B cell (primary cell): ENCODE measurements around the gene SNF8. TPM values are rescaled to one million over a fixed set of nuclear protein-coding genes. Genes with fewer than 3 reads are reported as not detected.

Experiments used
- ATAC-seq: fragments of 200-7000 bp; cut with Tn5 transposase; one replicate; pipeline ENCODE4 v1.10.0; 2021; ENCODE audit warnings: low read depth, mild to moderate bottlenecking, moderate number of reproducible peaks, moderate library complexity
- CTCF ChIA-PET: fragments of 350-600 bp; sonication (Branson Sonifier 250); formaldehyde crosslinking; loops from one replicate; lab custom pipeline; 2021; ENCODE audit warnings: antibody characterized with exemption, inconsistent platforms; lab: Charles Lee
- POLR2A ChIA-PET: fragments of 350-600 bp; sonication (Branson Sonifier 250); formaldehyde crosslinking; loops from one replicate; lab custom pipeline; 2021; ENCODE audit warnings: antibody characterized with exemption; lab: Charles Lee
- DNase-seq: peaks from one replicate; pipeline ENCODE4 v3.0.0; 2013
- H2AFZ ChIP-seq: 2 replicates; pipeline ENCODE4 v1.6.1; 2012; ENCODE audit warnings: mild to moderate bottlenecking, low read depth, low read length; ENCODE audit not compliant: insufficient read depth, poor library complexity, severe bottlenecking
- H3K27ac ChIP-seq, 2 donors: 1 replicate in 1 of 2; 2 replicates in 1 of 2; pipeline ENCODE4 v1.5.1; 2012 to 2013; ENCODE audit warnings: low read length in 2 of 2, mild to moderate bottlenecking in 2 of 2, moderate library complexity in 1 of 2
- H3K27me3 ChIP-seq, 4 experiments: fragments of 200-600 bp in 1 of 4; sonication (generic) in 1 of 4; replicated peaks in 1 of 4; 1 replicate in 2 of 4; 2 replicates in 2 of 4; pipeline versions ENCODE4 v1.6.1 to v1.7.0; 2013 to 2016; ENCODE audit warnings: low read length in 3 of 4, mild to moderate bottlenecking in 2 of 4, mixed read lengths in 1 of 4, moderate library complexity in 1 of 4; ENCODE audit not compliant: insufficient read depth in 4 of 4, control insufficient read depth in 3 of 4; ENCODE audit errors: control extremely low read depth in 1 of 4
- H3K36me3 ChIP-seq, 2 experiments: replicated peaks in 1 of 2; 1 replicate in 1 of 2; 2 replicates in 1 of 2; pipeline versions ENCODE4 v1.6.1 to v1.7.1; 2013; ENCODE audit warnings: low read length in 1 of 2; ENCODE audit not compliant: insufficient read depth in 2 of 2, control insufficient read depth in 1 of 2; ENCODE audit errors: control extremely low read depth in 1 of 2, extremely low read depth in 1 of 2
- H3K4me1 ChIP-seq, 2 donors: fragments of 200-600 bp in 1 of 2; sonication (generic) in 1 of 2; 1 replicate in 1 of 2; 2 replicates in 1 of 2; pipeline versions ENCODE4 v1.5.1 to v1.6.1; 2013 to 2017; ENCODE audit warnings: low read length in 2 of 2; ENCODE audit not compliant: control insufficient read depth in 2 of 2, insufficient read depth in 2 of 2
- H3K4me2 ChIP-seq: replicated peaks from 2 replicates; pipeline ENCODE3; 2012; ENCODE audit warnings: mild to moderate bottlenecking, low read depth, low read length; ENCODE audit not compliant: poor library complexity, severe bottlenecking
- H3K4me3 ChIP-seq, 5 experiments: fragments of 200-600 bp in 1 of 5; sonication (generic) in 1 of 5; 1 replicate in 3 of 5; 2 replicates in 2 of 5; pipeline versions ENCODE4 v1.5.1 to v1.7.0; 2011 to 2016; ENCODE audit warnings: low read length in 4 of 5, mild to moderate bottlenecking in 4 of 5, low read depth in 2 of 5, control low read depth in 1 of 5, moderate library complexity in 1 of 5; ENCODE audit not compliant: insufficient read depth in 1 of 5; ENCODE audit errors: control extremely low read depth in 1 of 5, extremely low read depth in 1 of 5
- H3K79me2 ChIP-seq: fragments of 200-600 bp; sonication (generic); one replicate; pipeline ENCODE4 v1.6.0; 2016; ENCODE audit warnings: low read length; ENCODE audit not compliant: control insufficient read depth, insufficient read depth
- H3K9ac ChIP-seq: fragments of 200-600 bp; sonication (generic); 2 replicates; pipeline ENCODE4 v1.6.1; 2017; ENCODE audit warnings: mild to moderate bottlenecking, low read length, moderate library complexity
- H3K9me3 ChIP-seq, 3 donors: one replicate each; pipeline versions ENCODE4 v1.6.1 to v1.7.1; 2013; ENCODE audit warnings: low read length in 2 of 3; ENCODE audit not compliant: control insufficient read depth in 2 of 3, insufficient read depth in 1 of 3; ENCODE audit errors: control extremely low read depth in 1 of 3
- H4K20me1 ChIP-seq: 2 replicates; pipeline ENCODE4 v1.6.0; 2012; ENCODE audit warnings: mild to moderate bottlenecking, low read length; ENCODE audit not compliant: insufficient read depth, control insufficient read depth, poor library complexity, severe bottlenecking
- H3K27ac Mint-ChIP-seq: one replicate; pipeline ENCODE4 v1.8.0; 2021; ENCODE audit warnings: mixed read lengths
- H3K27me3 Mint-ChIP-seq: one replicate; pipeline ENCODE4 v1.8.0; 2021; ENCODE audit warnings: mixed read lengths
- H3K4me1 Mint-ChIP-seq: one replicate; pipeline ENCODE4 v1.8.0; 2021; ENCODE audit warnings: mixed read lengths
- H3K4me3 Mint-ChIP-seq: one replicate; pipeline ENCODE4 v1.8.0; 2021; ENCODE audit warnings: mixed read lengths
- H3K9me3 Mint-ChIP-seq: one replicate; pipeline ENCODE4 v1.8.0; 2022; ENCODE audit warnings: mixed read lengths; ENCODE audit not compliant: insufficient read depth
- CTCF ChIP-seq: fragments of 200-600 bp; IDR thresholded peaks from one replicate; pipeline ENCODE4 v1.8.0; 2022; ENCODE audit warnings: antibody characterized with exemption, mild to moderate bottlenecking
- EZH2 ChIP-seq: IDR thresholded peaks from 2 replicates; pipeline ENCODE4 v1.6.1; 2012; ENCODE audit warnings: borderline replicate concordance, low read depth, mild to moderate bottlenecking, moderate library complexity, low read length; ENCODE audit not compliant: insufficient read depth, poor library complexity, severe bottlenecking
- WGBS: methylation state at CpG from one replicate; pipeline ENCODE4 v1.1.5; 2013; ENCODE audit warnings: missing lambda C conversion rate; ENCODE audit not compliant: insufficient coverage; 5-methylcytosine and 5-hydroxymethylcytosine counted together
- intact Hi-C: fragments of 100-400 bp; cut with micrococcal nuclease; formaldehyde crosslinking; loops from one replicate; pipeline ENCODE4 v1.10.0; 2022
- polyA plus RNA-seq: library from polyadenylated mRNA; depleted of rRNA; stranded (reverse); fragments of >200 nt; gene quantifications from 2 replicates; pipeline ENCODE4 v1.2.3, GENCODE V29; 2012
- total RNA-seq, 2 donors: library from RNA; stranded (reverse); fragments of 120-200 nt in 1 of 2; gene quantifications; 1 replicate in 1 of 2; 2 replicates in 1 of 2; pipeline versions ENCODE4 v1.2.3 to v1.2.4, GENCODE V29; 2013 to 2022

The SNF8 gene
- total and polyA plus RNA-seq, 2 donors (not counting 1 experiment from before 2014, with no cell fraction given) = 77.5 to 94.6 TPM

DNA sequence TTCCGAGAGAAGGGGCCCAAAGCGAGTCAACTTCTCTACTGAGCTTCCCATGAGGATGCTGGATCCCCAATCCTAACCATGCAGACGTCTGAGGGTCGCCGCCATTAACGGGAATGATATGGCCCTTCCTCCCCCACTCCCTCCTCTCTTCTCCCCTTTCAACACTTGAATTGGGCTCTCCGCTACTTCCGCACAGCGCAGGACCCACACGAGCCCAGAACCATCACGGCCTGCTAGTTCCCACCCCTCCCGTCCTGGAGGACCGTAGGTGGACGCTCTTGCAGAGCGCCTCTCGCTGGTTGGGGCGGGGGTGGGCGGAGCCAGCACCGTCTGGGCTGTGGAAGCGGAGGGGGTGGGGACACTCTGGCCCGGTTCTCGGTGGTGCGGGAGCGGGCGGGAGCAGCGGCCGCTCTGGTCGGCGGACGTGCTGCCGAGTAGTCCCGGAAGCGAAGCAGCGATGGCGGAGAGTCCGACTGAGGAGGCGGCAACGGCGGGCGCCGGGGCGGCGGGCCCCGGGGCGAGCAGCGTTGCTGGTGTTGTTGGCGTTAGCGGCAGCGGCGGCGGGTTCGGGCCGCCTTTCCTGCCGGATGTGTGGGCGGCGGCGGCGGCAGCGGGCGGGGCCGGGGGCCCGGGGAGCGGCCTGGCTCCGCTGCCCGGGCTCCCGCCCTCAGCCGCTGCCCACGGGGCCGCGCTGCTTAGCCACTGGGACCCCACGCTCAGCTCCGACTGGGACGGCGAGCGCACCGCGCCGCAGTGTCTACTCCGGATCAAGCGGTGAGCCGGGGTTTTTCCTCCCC lies 36.4 kb downstream of the SNF8 start, which contains the start of gene UBE2Z:
Gene UBE2Z, plus strand, starts transcription at position 361 of the 797 bp plus-strand sequence. Its CDS starts 97 bp downstream, at position 458.
- DNase-seq (peak; percentile 96), ATAC-seq (peak; percentile 90)
- H3K9ac ChIP-seq = peak within 1 kb of the TSS; percentile 67
- Mint-ChIP-seq H3K4me1 (peaks cover 45% of the 10 kb centered on the region), H3K27ac (peak within 1 kb of the TSS; percentile 99), H3K9me3 (no peaks in the 10 kb centered on the region), H3K27me3 (no peaks in the 10 kb centered on the region), H3K4me3 (peak within 1 kb of the TSS; percentile 95)
- H3K4me2 ChIP-seq = peak within 1 kb of the TSS; percentile 84
- H3K79me2 ChIP-seq = peaks cover 51% of the 10 kb centered on the region
- under 1% methylated on average over 81 of the region's 81 CpGs for whole genome bisulfite sequencing
- POLR2A ChIA-PET = interaction anchor here (0.9 to 2.6 kb wide), 6 partner anchors 13 to 284 kb away, joined by 3 to 30 read pairs (median 4); partner anchors contain the start of genes ATP5MC1 and SNF8
- H3K27me3 ChIP-seq = no peaks in the 10 kb centered on the region
- H2AFZ ChIP-seq = peak within 1 kb of the TSS; percentile 81
- H3K9me3 ChIP-seq = no peaks in the 10 kb centered on the region
- CTCF ChIA-PET = interaction anchor here (0.6 to 2.7 kb wide), 5 partner anchors 16 to 70 kb away, joined by 3 to 10 read pairs (median 5); partner anchors contain the start of gene ATP5MC1
- peak within 1 kb of the TSS; percentile 78 to 82 for H3K27ac ChIP-seq
- intact Hi-C loops = loop anchor here (1.0 to 10.0 kb wide), 5 partner anchors 16 to 881 kb away; partner anchors contain the start of genes ATP5MC1, CALCOCO2, CBX1 and KAT7
- H3K4me3 ChIP-seq = peak within 1 kb of the TSS; percentile 36 to 79 (median 72)
- H3K4me1 ChIP-seq = peaks cover 26 to 30% of the 10 kb centered on the region in 2 donors
- peaks cover 0 to 28% of the 10 kb centered on the region in 2 experiments for H3K36me3 ChIP-seq
- peaks cover 40% of the 10 kb centered on the region for H4K20me1 ChIP-seq
- no peak for TF ChIP-seq EZH2
- TF ChIP-seq CTCF = no peak
